Measurements from ENCODE around the gene TBL1XR1.

- TF ChIP-seq POLR2A (IDR thresholded peaks at IDR 0.05; ENCODE audit: low read length) = no peak
- TF ChIP-seq GATA1 (IDR thresholded peaks at IDR 0.05; ENCODE audit: low read depth, low read length) = no peak
These were observed 23.1 kb upstream of the TBL1XR1 start for GRCh38 chr3:177220136-177220974.
